Neural cell (in vitro differentiated cells): ENCODE results near the gene EFCAB6.

Experiments
- CTCF ChIP-seq: fragments of 450-650 bp; IDR thresholded peaks from 2 replicates; pipeline ENCODE4 v1.5.1; 2014; ENCODE audit warnings: antibody characterized with exemption, mild to moderate bottlenecking, moderate library complexity; ENCODE audit not compliant: poor library complexity, severe bottlenecking
- EP300 ChIP-seq: fragments of 450-650 bp; conservative IDR thresholded peaks from 2 replicates; pipeline ENCODE4 v1.6.1; 2014; ENCODE audit warnings: antibody characterized with exemption, mild to moderate bottlenecking, moderate library complexity; ENCODE audit not compliant: poor library complexity, severe bottlenecking
- EZH2 ChIP-seq: fragments of 200-600, 300-800 bp; shearing (Covaris generic), sonication (generic); IDR thresholded peaks from 2 replicates; pipeline ENCODE4 v1.6.1; 2014; ENCODE audit warnings: antibody characterized with exemption, low read length, borderline replicate concordance, mild to moderate bottlenecking; ENCODE audit not compliant: insufficient read depth, poor library complexity, severe bottlenecking
- POLR2AphosphoS5 ChIP-seq: IDR thresholded peaks from 2 replicates; pipeline ENCODE4 v1.6.1; 2012
- RAD21 ChIP-seq: fragments of 450-650 bp; conservative IDR thresholded peaks from 2 replicates; pipeline ENCODE4 v1.6.1; 2014; ENCODE audit warnings: antibody characterized with exemption, mild to moderate bottlenecking, moderate library complexity
- TAF1 ChIP-seq: IDR thresholded peaks from 2 replicates; pipeline ENCODE4 v1.6.1; 2012; ENCODE audit warnings: low read depth

GRCh38 chr22:43854786-43855271 lies 42.7 kb upstream of the EFCAB6 start:
- TF ChIP-seq RAD21: no peak
- no peak for TF ChIP-seq CTCF
- TF ChIP-seq EZH2: no peak
- no peak for TF ChIP-seq POLR2AphosphoS5
- no peak for TF ChIP-seq EP300
- no peak for TF ChIP-seq TAF1
